Pancreas (tissue), 10 donors: ENCODE measurements around the gene RGL1. TPM values are rescaled to one million over a fixed set of nuclear protein-coding genes. Genes with fewer than 3 reads are reported as not detected.
"Not testable (repeated sequence)": the region's sequence is repeated elsewhere in the genome, so short reads cannot be mapped to it uniquely, and the experiment has no call there.

Experiments used
- ATAC-seq, 4 donors: fragments of 200-7000 bp; cut with Tn5 transposase; one replicate each; pipeline versions ENCODE4 v1.8.0 to v1.9.1; 2020; ENCODE audit warnings: mild to moderate bottlenecking in 4 of 4, moderate library complexity in 4 of 4
- DNase-seq, 6 donors: peaks; one replicate each; pipeline ENCODE4 v3.0.0-alpha.2; 2020
- FAIRE-seq: peaks from 2 replicates; lab custom pipeline; 2012; peaks lifted over from hg19 to GRCh38; lab: Jason Lieb, UNC
- H3K27ac ChIP-seq, 4 donors: fragments of 200-600 bp; sonication (generic); 1 replicate in 3 of 4; 2 replicates in 1 of 4; pipeline versions ENCODE4 v1.5.0 to v1.8.0; 2020
- H3K27me3 ChIP-seq, 4 donors: fragments of 200-600 bp; one replicate each; pipeline ENCODE4 v1.8.0; 2021
- H3K36me3 ChIP-seq, 3 donors: fragments of 200-600 bp; sonication (generic) in 1 of 3; one replicate each; pipeline versions ENCODE4 v1.5.0 to v1.8.0; 2020 to 2021
- H3K4me1 ChIP-seq, 3 donors: fragments of 200-600 bp; one replicate each; pipeline ENCODE4 v1.8.0; 2021
- H3K4me3 ChIP-seq, 4 donors: fragments of 200-600 bp; sonication (generic) in 2 of 4; one replicate each; pipeline versions ENCODE4 v1.5.0 to v1.8.0; 2020 to 2021
- H3K9me3 ChIP-seq, 4 donors: fragments of 200-600 bp; one replicate each; pipeline ENCODE4 v1.8.0; 2021
- WGBS, 2 donors: extraction: QIAGEN DNeasy Blood & Tissue Kit; methylation state at CpG; one replicate each; pipeline ENCODE4 v1.1.7; 2013; 5-methylcytosine and 5-hydroxymethylcytosine counted together
- intact Hi-C, 3 donors: fragments of 100-400 bp; cut with DNase I; formaldehyde crosslinking; loops; one replicate each; pipeline versions ENCODE4 v1.11.1 to v1.14.2; 2022
- polyA plus RNA-seq, 2 donors: library from polyadenylated mRNA; stranded (reverse); fragments of 200-250 nt; gene quantifications; one replicate each; pipeline ENCODE4 v1.2.3, GENCODE V29; 2013
- total RNA-seq, 6 donors: library from RNA; stranded (reverse); fragmentation: NEBNext Ultra II Directional in 4 of 6; extraction: Animal tissue kit (Norgen Biotek cat#: 25700) in 4 of 6; gene quantifications; one replicate each; pipeline versions ENCODE4 v1.2.1 to v1.2.4, GENCODE V29; 2021 to 2023
- TF ChIP-seq, protein P1 (sequence below), 4 donors: fragments of 200-600 bp; sonication (generic) in 3 of 4; IDR thresholded peaks; one replicate each; pipeline versions ENCODE4 v1.5.0 to v1.8.0; 2021; ENCODE audit warnings: antibody characterized with exemption in 4 of 4
- donor health status: healthy with polysubstance abuse.
- donor health status: DM: no; HTN: no; CAD: no; lungs with moderate emphysema.
- donor health status: DM: no; HTN: no; CAD: no.
- donor health status: control.
- donor health status: control.
- donor health status: Bipolar disorder and iron deficiency.
- donor health status: DM: yes; HTN: yes; CAD: no.
- donor health status: DM: no; HTN: no; CAD: no.
- donor health status: DM: no; HTN: no; CAD: no.
- donor health status: DM: yes; HTN: yes; CAD: no.

Gene RGL1
- total and polyA plus RNA-seq, 8 donors, result 2.8 to 9.1 (median 5.0) TPM

DNA sequence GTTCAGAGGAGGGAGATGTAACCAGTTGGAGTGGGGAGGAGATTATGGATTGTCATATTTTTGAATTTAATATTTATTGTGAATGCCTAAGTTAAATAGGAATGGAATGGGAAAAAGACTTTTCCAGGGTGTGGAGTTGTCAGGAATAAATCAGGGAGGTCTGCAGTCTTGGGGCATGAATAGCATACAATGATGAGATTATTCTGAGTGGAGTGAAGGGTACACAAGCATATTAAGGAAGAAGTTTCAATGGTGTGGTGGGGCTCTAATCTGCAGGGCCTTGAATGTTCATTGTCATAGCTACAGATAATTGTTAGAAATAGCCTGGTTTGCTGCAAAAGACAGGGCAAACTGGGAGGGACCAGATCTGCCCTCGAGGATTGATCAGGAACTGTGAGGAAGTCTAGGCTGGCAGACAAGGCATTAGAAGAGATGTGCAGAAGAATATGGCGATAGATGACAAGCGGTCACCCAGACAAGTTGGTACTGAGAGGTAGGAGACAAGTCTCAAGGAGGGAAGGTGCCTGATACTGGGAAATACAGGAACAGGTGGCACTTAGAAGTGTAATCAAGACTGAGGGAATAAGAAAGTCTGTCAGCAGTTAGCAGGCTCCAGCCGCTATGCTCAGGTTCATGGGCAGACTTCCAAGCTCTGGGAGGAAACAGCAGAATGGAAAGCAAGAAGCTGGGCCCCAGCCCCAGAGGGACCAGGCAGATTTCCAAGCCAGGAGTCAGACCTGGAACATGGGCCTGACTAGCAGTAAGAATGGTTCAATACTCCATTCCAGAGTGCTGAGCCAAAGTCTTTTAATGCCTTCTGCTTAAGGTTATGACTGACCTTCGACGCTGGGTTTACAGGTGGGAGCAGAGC, 20.9 kb upstream of the RGL1 start:
- 53 to 56% methylated on average over 6 of the region's 6 CpGs for WGBS, 2 donors
- peak in 4 of 6 donors; percentile 47 to 70 (median 54) for DNase-seq
- intact Hi-C loops, result no loop called here
- TF ChIP-seq, protein P1, sequence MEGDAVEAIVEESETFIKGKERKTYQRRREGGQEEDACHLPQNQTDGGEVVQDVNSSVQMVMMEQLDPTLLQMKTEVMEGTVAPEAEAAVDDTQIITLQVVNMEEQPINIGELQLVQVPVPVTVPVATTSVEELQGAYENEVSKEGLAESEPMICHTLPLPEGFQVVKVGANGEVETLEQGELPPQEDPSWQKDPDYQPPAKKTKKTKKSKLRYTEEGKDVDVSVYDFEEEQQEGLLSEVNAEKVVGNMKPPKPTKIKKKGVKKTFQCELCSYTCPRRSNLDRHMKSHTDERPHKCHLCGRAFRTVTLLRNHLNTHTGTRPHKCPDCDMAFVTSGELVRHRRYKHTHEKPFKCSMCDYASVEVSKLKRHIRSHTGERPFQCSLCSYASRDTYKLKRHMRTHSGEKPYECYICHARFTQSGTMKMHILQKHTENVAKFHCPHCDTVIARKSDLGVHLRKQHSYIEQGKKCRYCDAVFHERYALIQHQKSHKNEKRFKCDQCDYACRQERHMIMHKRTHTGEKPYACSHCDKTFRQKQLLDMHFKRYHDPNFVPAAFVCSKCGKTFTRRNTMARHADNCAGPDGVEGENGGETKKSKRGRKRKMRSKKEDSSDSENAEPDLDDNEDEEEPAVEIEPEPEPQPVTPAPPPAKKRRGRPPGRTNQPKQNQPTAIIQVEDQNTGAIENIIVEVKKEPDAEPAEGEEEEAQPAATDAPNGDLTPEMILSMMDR (IDR thresholded peaks at IDR 0.05), result no peak
- Histone ChIP-seq H3K4me1 (no peaks in the 10 kb centered on the region), H3K36me3 (no peaks in the 10 kb centered on the region), H3K9me3 (no peaks in the 10 kb centered on the region), H3K27me3 (no peaks in the 10 kb centered on the region), H3K27ac (peak overlapping the region in 1 of 4 donors; percentile 13), H3K4me3 (no peak overlapping the region)
- ATAC-seq, result peak; percentile 40 to 89 (median 84)
- no peak for FAIRE-seq

DNA sequence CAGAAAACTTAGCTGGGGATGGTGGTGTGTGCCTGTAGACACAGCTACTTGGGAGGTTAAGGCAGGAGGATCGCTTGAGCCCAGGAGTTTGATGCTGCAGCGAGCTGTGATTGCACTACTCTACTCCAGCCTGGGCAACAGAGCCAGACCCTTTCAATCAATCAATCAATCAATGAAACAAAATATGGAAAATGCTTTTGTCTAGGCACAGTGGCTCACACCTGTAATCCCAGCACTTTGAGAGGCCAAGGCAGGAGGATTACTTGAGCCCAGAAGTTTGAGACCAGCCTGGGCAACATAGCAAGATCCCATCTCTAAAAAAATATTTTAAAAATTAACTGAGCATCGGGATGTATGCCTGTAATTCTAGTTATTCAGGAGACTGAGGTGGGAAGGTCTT, 19.0 kb upstream of the RGL1 start:
- H3K27ac ChIP-seq, intact Hi-C loops, DNase-seq, H3K27me3 ChIP-seq, ATAC-seq, H3K4me3 ChIP-seq, H3K4me1 ChIP-seq, FAIRE-seq, H3K9me3 ChIP-seq, H3K36me3 ChIP-seq: not testable (repeated sequence)
- 82 to 96% methylated on average over 3 of the region's 3 CpGs for WGBS, 2 donors

DNA sequence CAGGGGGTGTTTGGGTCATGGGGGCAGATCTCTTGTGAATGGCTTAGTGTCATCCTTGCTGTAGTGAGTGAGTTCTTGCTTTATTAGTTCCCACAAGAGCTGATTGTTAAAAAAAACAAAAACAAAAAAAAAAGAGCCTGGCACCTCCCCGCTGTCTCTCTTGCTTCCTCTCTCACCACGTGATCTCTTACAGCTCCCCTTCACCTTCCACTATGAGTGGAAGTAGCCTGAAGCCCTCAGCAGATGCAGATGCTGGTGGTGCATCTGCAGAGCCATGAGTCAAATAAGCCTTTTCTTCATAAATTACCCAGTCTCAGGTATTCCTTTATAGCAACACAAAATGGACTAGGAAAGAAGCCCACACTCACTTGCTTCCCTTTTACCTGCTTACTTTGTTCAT, 17.2 kb upstream of the RGL1 start:
- Histone ChIP-seq H3K27ac (no peak overlapping the region), H3K9me3 (no peaks in the 10 kb centered on the region), H3K36me3 (no peaks in the 10 kb centered on the region), H3K27me3 (no peaks in the 10 kb centered on the region), H3K4me3 (no peak overlapping the region), H3K4me1 (no peaks in the 10 kb centered on the region)
- DNase-seq, result no peak
- TF ChIP-seq, protein P1 (IDR thresholded peaks at IDR 0.05), result no peak
- no peak for ATAC-seq
- 84 to 90% methylated on average over 2 of the region's 2 CpGs for WGBS, 2 donors
- no peak for FAIRE-seq
- intact Hi-C loops, result no loop called here

DNA sequence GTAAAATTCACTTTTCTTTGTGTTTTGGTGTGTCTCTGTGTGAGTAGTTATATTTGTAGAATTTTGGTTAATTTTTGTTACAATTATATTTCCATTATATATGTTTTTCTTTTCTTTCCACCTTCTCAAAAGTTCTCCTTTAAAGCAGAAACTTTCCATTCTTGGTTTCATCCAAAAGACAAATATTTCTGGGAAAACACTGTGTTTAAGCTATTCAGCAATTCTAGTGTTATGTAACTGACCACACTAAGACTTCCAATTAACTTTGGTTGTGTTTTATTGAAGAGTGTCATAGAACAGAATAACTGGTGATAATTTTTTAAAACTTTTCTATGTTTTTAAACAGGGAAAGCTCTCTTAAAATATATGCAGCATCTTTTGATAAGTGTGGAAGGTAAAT, 13.6 kb upstream of the RGL1 start:
- H3K27me3 ChIP-seq, result no peaks in the 10 kb centered on the region
- H3K27ac ChIP-seq, result no peak overlapping the region
- no peaks in the 10 kb centered on the region for H3K4me1 ChIP-seq
- intact Hi-C loops, result no loop called here
- H3K9me3 ChIP-seq, result no peaks in the 10 kb centered on the region
- FAIRE-seq (no peak), DNase-seq (no peak), ATAC-seq (no peak)
- TF ChIP-seq, protein P1 (IDR thresholded peaks at IDR 0.05), result no peak
- no peaks in the 10 kb centered on the region for H3K36me3 ChIP-seq
- H3K4me3 ChIP-seq, result no peak overlapping the region

DNA sequence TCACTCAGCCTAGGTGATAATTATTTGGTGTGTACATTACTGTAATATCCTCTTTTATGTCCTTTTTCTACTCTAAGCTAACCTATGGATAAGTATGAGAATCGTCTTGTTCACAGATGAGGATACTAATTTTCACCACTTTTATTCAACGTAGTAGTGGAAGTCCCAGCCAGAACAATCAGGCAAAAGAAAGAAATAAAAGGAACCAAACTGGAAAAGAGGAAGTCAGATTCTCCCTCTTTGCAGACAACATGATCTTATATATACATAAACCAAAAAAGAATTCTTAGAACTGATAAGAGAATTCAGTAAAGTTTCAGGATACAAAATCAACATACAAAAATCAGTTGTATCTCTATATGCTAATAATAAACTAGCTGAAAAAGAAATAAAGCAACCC, 12.6 kb upstream of the RGL1 start:
- Histone ChIP-seq H3K4me3 (no peak overlapping the region), H3K36me3 (no peaks in the 10 kb centered on the region), H3K27ac (no peak overlapping the region), H3K27me3 (no peaks in the 10 kb centered on the region), H3K4me1 (no peaks in the 10 kb centered on the region), H3K9me3 (no peaks in the 10 kb centered on the region)
- TF ChIP-seq, protein P1 (IDR thresholded peaks at IDR 0.05), result no peak
- DNase-seq, result no peak
- intact Hi-C loops, result no loop called here
- no peak for ATAC-seq
- FAIRE-seq, result no peak
- WGBS, 2 donors, result 65 to 80% methylated on average over 2 of the region's 2 CpGs
